Left colon (tissue), 2 donors: ENCODE results near the gene PHEX. TPM values are rescaled to one million over a fixed set of nuclear protein-coding genes. Genes with fewer than 3 reads are reported as not detected.

Source experiments
- ATAC-seq: fragments of 200-7000 bp; cut with Tn5 transposase; one replicate; pipeline ENCODE4 v1.9.1; 2020; ENCODE audit warnings: mild to moderate bottlenecking, moderate library complexity
- DNase-seq, 2 donors: peaks; one replicate each; pipeline ENCODE4 v3.0.0-alpha.2; 2020
- intact Hi-C, 2 donors: fragments of 100-400 bp; cut with DNase I in 1 of 2; cut with micrococcal nuclease in 1 of 2; formaldehyde crosslinking; loops; one replicate each; pipeline versions ENCODE4 v1.11.2 to v1.14.0; 2022; cut with DNase I, micrococcal nuclease
- total RNA-seq, 2 donors: library from RNA; stranded (reverse); fragmentation: NEBNext Ultra II Directional; extraction: Animal tissue kit (Norgen Biotek cat#: 25700); gene quantifications; one replicate each; pipeline ENCODE4 v1.2.1, GENCODE V29; 2021
- donor health status: DM: no; HTN: no; CAD: no.
- donor health status: DM: yes; HTN: yes; CAD: no.

PHEX gene
- total RNA-seq, 2 donors from 2014 or later: 0.06 to 0.95 TPM

- intact Hi-C loops: no loop called here
- no peak for ATAC-seq
Observed at GRCh38 chrX:22093550-22093949, 61.4 kb downstream of the PHEX start.

GRCh38 chrX:22095286-22095685, 63.2 kb downstream of the PHEX start:
- DNase-seq (peak; percentile 11 to 27), ATAC-seq (peak; percentile 70)
- intact Hi-C loops: no loop called here

More at GRCh38 chrX:22093550-22093949, 61.4 kb downstream of the PHEX start:
- DNase-seq: no peak

- DNase-seq (no peak), ATAC-seq (peak; percentile 44)
- intact Hi-C loops: no loop called here
Observed at GRCh38 chrX:22095856-22096255, 63.7 kb downstream of the PHEX start.

GRCh38 chrX:22097012-22097694, 65.0 kb downstream of the PHEX start:
- DNase-seq (no peak), ATAC-seq (peak; percentile 47)
- intact Hi-C loops: no loop called here

GRCh38 chrX:22105231-22105630, 73.1 kb downstream of the PHEX start:
- DNase-seq (no peak), ATAC-seq (no peak)
- intact Hi-C loops: no loop called here

GRCh38 chrX:22105971-22106370, 73.8 kb downstream of the PHEX start:
- ATAC-seq: no peak
- intact Hi-C loops: no loop called here
- DNase-seq: no peak

GRCh38 chrX:22109442-22109841, 77.3 kb downstream of the PHEX start:
- DNase-seq: no peak
- ATAC-seq: no peak
- intact Hi-C loops: no loop called here

GRCh38 chrX:22110729-22111494, 78.8 kb downstream of the PHEX start:
- intact Hi-C loops: no loop called here
- no peak for DNase-seq

GRCh38 chrX:22116605-22117546, 84.8 kb downstream of the PHEX start:
- ATAC-seq: peak; percentile 51
- intact Hi-C loops: no loop called here
- no peak for DNase-seq

More at GRCh38 chrX:22110729-22111494, 78.8 kb downstream of the PHEX start:
- peak; percentile 81 for ATAC-seq

- intact Hi-C loops: no loop called here
- ATAC-seq (no peak), DNase-seq (no peak)
Observed at GRCh38 chrX:22117633-22118032, 85.5 kb downstream of the PHEX start.

GRCh38 chrX:22118161-22118830, 86.2 kb downstream of the PHEX start:
- intact Hi-C loops: no loop called here
- ATAC-seq (no peak), DNase-seq (no peak)

- no peak for ATAC-seq
- no peak for DNase-seq
- intact Hi-C loops: no loop called here
Observed at GRCh38 chrX:22121161-22121560, 89.0 kb downstream of the PHEX start.

- intact Hi-C loops: no loop called here
- no peak for ATAC-seq
- no peak for DNase-seq
Observed at GRCh38 chrX:22122510-22122909, 90.4 kb downstream of the PHEX start.

GRCh38 chrX:22124098-22124497, 92.0 kb downstream of the PHEX start:
- DNase-seq: no peak
- intact Hi-C loops: no loop called here
- no peak for ATAC-seq

GRCh38 chrX:22125481-22125880, 93.4 kb downstream of the PHEX start:
- intact Hi-C loops: no loop called here
- DNase-seq (no peak), ATAC-seq (no peak)

GRCh38 chrX:22126327-22126726, 94.2 kb downstream of the PHEX start:
- DNase-seq (no peak), ATAC-seq (no peak)
- intact Hi-C loops: no loop called here

GRCh38 chrX:22128961-22129360, 96.8 kb downstream of the PHEX start:
- DNase-seq (no peak), ATAC-seq (no peak)
- intact Hi-C loops: no loop called here

GRCh38 chrX:22134681-22135080, 102.6 kb downstream of the PHEX start:
- ATAC-seq (no peak), DNase-seq (no peak)
- intact Hi-C loops: no loop called here

GRCh38 chrX:22135171-22135711, 103.1 kb downstream of the PHEX start:
- ATAC-seq (no peak), DNase-seq (no peak)
- intact Hi-C loops: no loop called here
